K562 (cell line): ENCODE results near the gene BTRC. TPM values are rescaled to one million over a fixed set of nuclear protein-coding genes. Genes with fewer than 3 reads are reported as not detected.
A peak's percentile ranks its signal among the peaks of the same experiment; 100 is the strongest.

ENCODE experiments used
- CUX1 ChIP-seq: fragments of 200-800 bp; sonication (Bioruptor generic); IDR thresholded peaks from 2 replicates; pipeline ENCODE4 v1.6.1; 2016; ENCODE audit warnings: missing genetic modification characterization, missing compliant biosample characterization
- DDX20 ChIP-seq: fragments of 450-650 bp; IDR thresholded peaks from 2 replicates; pipeline ENCODE4 v1.6.1; 2016; ENCODE audit warnings: missing genetic modification characterization, low read depth, mild to moderate bottlenecking, missing compliant biosample characterization, moderate library complexity
- HOXB6 ChIP-seq: fragments of 250-450 bp; sonication (Bioruptor Pico); IDR thresholded peaks from 2 replicates; pipeline ENCODE4 v1.5.1; 2022; ENCODE audit warnings: mild to moderate bottlenecking, borderline replicate concordance
- KAT8 ChIP-seq: fragments of 450-650 bp; IDR thresholded peaks from 2 replicates; pipeline ENCODE4 v1.6.1; 2016; ENCODE audit warnings: low read depth, mild to moderate bottlenecking
- KHSRP ChIP-seq: fragments of 450-650 bp; IDR thresholded peaks from 2 replicates; pipeline ENCODE4 v1.6.1; 2017
- NFIC ChIP-seq: fragments of 450-650 bp; IDR thresholded peaks from 2 replicates; pipeline ENCODE4 v1.6.1; 2017; ENCODE audit warnings: mild to moderate bottlenecking, inconsistent platforms
- NFXL1 ChIP-seq: fragments of 450-650 bp; formaldehyde crosslinking; IDR thresholded peaks from 2 replicates; pipeline ENCODE4 v1.4.0; 2021; ENCODE audit warnings: mild to moderate bottlenecking
- PRMT5 ChIP-seq: sonication (generic); formaldehyde crosslinking; IDR thresholded peaks from 2 replicates; pipeline ENCODE4 v1.5.0; 2020; ENCODE audit warnings: missing genetic modification reagents
- RBM14 ChIP-seq: fragments of 200-400 bp; formaldehyde crosslinking; IDR thresholded peaks from 2 replicates; pipeline ENCODE4 v1.6.1; 2018; ENCODE audit warnings: low read depth, mild to moderate bottlenecking, low read length, moderate library complexity, borderline replicate concordance; ENCODE audit not compliant: insufficient read depth
- RBM39 ChIP-seq: fragments of 200-400 bp; formaldehyde crosslinking; optimal IDR thresholded peaks from 2 replicates; pipeline ENCODE3; 2018; ENCODE audit warnings: low read depth, low read length
- TRIM25 ChIP-seq: fragments of 450-650 bp; IDR thresholded peaks from 2 replicates; pipeline ENCODE4 v1.7.0; 2016; ENCODE audit warnings: borderline replicate concordance
- TSHZ1 ChIP-seq: fragments of 250-450 bp; sonication (Bioruptor Pico); IDR thresholded peaks from 2 replicates; pipeline ENCODE4 v1.4.0; 2020; ENCODE audit warnings: mild to moderate bottlenecking, moderate library complexity
- ZBTB17 ChIP-seq: fragments of 450-650 bp; formaldehyde crosslinking; IDR thresholded peaks from 2 replicates; pipeline ENCODE4 v1.4.0; 2020; ENCODE audit warnings: mild to moderate bottlenecking
- ZNF395 ChIP-seq: fragments of 200-800 bp; sonication (Bioruptor generic); IDR thresholded peaks from 2 replicates; pipeline ENCODE4 v1.6.1; 2017; ENCODE audit warnings: missing genetic modification characterization, missing compliant biosample characterization
- ZNF41 ChIP-seq: fragments of 250-450 bp; sonication (Bioruptor Pico); conservative IDR thresholded peaks from 2 replicates; pipeline ENCODE4 v1.4.0; 2020; ENCODE audit warnings: mild to moderate bottlenecking
- polyA plus RNA-seq, 8 experiments: library from polyadenylated mRNA; depleted of rRNA in 4 of 8; stranded (reverse) in 5 of 8; unstranded in 3 of 8; fragments of >200 nt; fragmentation: Nextera tagmentation in 2 of 8; fragmentation: Illumina TruSeq in 1 of 8; extraction: Ambion mirVana in 2 of 8; extraction: Trizol in 1 of 8; gene quantifications; 2 replicates each; pipeline versions ENCODE4 v1.2.1 to v1.2.3, GENCODE V29; 2011 to 2014; ENCODE audit warnings: inconsistent platforms in 1 of 8, missing spikeins in 1 of 8
- total RNA-seq, 7 experiments: library from RNA; depleted of rRNA in 6 of 7; stranded (reverse); fragments of >200 nt in 6 of 7; fragmentation: Illumina TruSeq in 2 of 7; extraction: Trizol in 2 of 7; gene quantifications; 2 replicates each; pipeline versions ENCODE4 v1.2.1 to v1.2.3, GENCODE V29; 2011 to 2021; ENCODE audit warnings: low replicate concordance in 1 of 7
- TF ChIP-seq, protein P1 (sequence below): sonication (generic); formaldehyde crosslinking; IDR thresholded peaks from 2 replicates; pipeline ENCODE4 v1.8.0; 2022; ENCODE audit warnings: mild to moderate bottlenecking, low read depth, missing genetic modification reagents

BTRC gene
- total and polyA plus RNA-seq, 9 of the 15 experiments (the other 6 are each of a cell fraction or from before 2014, with no cell fraction given) = 1.6 to 15.4 (median 7.0) TPM

DNA sequence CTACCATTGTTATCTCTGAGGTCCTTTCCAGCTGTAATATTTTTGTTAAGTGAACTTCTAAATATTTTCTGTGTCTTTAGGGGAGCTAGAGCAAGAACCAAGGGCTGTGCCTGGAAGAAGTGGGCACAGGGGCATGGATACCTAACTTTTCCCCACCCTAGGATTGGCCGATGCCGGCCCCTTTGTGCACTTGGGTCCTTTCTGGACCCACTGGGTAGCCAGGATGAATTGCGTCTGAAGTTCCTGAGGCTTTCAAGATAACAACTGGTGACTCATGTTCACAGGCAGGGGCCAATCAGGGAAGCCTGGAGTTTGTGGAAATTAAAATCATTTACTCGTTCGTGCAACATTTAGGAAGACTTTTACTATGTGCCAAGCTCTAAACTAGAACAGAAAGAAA, 234.9 kb downstream of the BTRC start (continued):
- TF ChIP-seq TSHZ1 (CRISPR knock-in tag) (no peak), ZBTB17 (CRISPR knock-in tag) (no peak), HOXB6 (CRISPR knock-in tag) (no peak), ZNF395 (CRISPR knock-in tag) (no peak), DDX20 (tag) (no peak), KAT8 (no peak), RBM39 (no peak), NFIC (peak; percentile 73), KHSRP (no peak), CUX1 (CRISPR knock-in tag) (no peak), NFXL1 (no peak), ZNF41 (CRISPR knock-in tag) (no peak), TRIM25 (no peak), RBM14 (no peak), PRMT5 (CRISPR knock-in tag) (no peak)
- TF ChIP-seq, protein P1, sequence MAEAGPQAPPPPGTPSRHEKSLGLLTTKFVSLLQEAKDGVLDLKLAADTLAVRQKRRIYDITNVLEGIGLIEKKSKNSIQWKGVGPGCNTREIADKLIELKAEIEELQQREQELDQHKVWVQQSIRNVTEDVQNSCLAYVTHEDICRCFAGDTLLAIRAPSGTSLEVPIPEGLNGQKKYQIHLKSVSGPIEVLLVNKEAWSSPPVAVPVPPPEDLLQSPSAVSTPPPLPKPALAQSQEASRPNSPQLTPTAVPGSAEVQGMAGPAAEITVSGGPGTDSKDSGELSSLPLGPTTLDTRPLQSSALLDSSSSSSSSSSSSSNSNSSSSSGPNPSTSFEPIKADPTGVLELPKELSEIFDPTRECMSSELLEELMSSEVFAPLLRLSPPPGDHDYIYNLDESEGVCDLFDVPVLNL (CRISPR knock-in tag) = no peak
